GM23248 (cell line): Measurements from ENCODE around the gene TIMM44.

ENCODE experiments used
- EZH2 ChIP-seq: fragments of 200-600 bp; sonication (generic); IDR thresholded peaks from 2 replicates; pipeline ENCODE4 v1.6.1; 2018; ENCODE audit warnings: antibody characterized with exemption, mild to moderate bottlenecking; ENCODE audit not compliant: insufficient read depth, poor library complexity, severe bottlenecking
- EZH2phosphoT487 ChIP-seq: fragments of 200-600 bp; sonication (generic); IDR thresholded peaks from 2 replicates; pipeline ENCODE4 v1.6.1; 2018; ENCODE audit warnings: antibody characterized with exemption, moderate library complexity, mild to moderate bottlenecking, low read depth; ENCODE audit not compliant: insufficient read depth

DNA sequence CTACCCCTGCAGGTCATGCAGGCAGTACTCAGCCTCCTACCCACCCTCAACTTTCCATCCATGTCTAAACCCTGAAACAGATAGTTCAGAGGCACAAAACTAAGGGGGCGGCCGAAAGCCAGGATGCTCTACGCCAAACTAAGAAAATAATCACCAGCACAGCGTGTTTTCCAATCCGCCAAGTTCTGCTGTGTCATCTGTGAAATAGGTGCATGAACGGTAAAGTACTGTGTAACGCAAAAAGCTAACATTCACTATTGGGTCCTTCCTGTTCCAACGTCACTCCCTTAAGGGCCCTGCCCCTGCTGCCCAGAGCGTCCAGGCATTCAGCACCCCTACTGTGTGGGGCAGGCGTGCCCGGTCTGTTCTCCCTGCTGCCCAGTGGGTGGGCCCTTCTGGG, 12.2 kb upstream of the TIMM44 start:
- TF ChIP-seq EZH2 (no peak), EZH2phosphoT487 (no peak)
